OCI-LY7 (cell line): ENCODE measurements around the gene DDIT4. TPM values are rescaled to one million over a fixed set of nuclear protein-coding genes. Genes with fewer than 3 reads are reported as not detected.

ENCODE experiments used
- BruUV-seq: library from RNA; stranded (reverse); fragments of 400-500 nt; replicated peaks from 2 replicates; lab custom pipeline; 2021; lab: Mats Ljungman, UMichigan
- CTCF ChIA-PET: fragments of 300-600 bp; sonication (Branson Sonifier 250); formaldehyde crosslinking; loops from one replicate; lab custom pipeline; 2022; ENCODE audit warnings: antibody characterized with exemption; ENCODE audit not compliant: unreplicated experiment; lab: Charles Lee
- POLR2A ChIA-PET: fragments of 300-600 bp; sonication (Branson Sonifier 250); formaldehyde crosslinking; loops from one replicate; lab custom pipeline; 2022; ENCODE audit warnings: antibody characterized with exemption; lab: Charles Lee
- DNase-seq: peaks from one replicate; pipeline ENCODE4 v3.0.0-alpha.2; 2015; ENCODE audit warnings: low spot score
- H2AFZ ChIP-seq: fragments of 200-600 bp; sonication (generic), shearing (Covaris generic); 2 replicates; pipeline ENCODE4 v1.6.1; 2014; ENCODE audit warnings: mild to moderate bottlenecking, antibody characterized with exemption, low read length, moderate library complexity
- H3K27ac ChIP-seq: fragments of 200-600 bp; sonication (generic); 2 replicates; pipeline ENCODE4 v1.5.1; 2014; ENCODE audit warnings: mixed run types, low read depth, mild to moderate bottlenecking, moderate library complexity, low read length, inconsistent platforms; ENCODE audit not compliant: poor library complexity, severe bottlenecking
- H3K36me3 ChIP-seq: fragments of 200-600 bp; sonication (generic); 2 replicates; pipeline ENCODE4 v1.6.1; 2014; ENCODE audit warnings: mild to moderate bottlenecking, antibody characterized with exemption, low read length, moderate library complexity, mixed read lengths; ENCODE audit not compliant: insufficient read depth
- H3K4me1 ChIP-seq: fragments of 200-600 bp; sonication (generic); 2 replicates; pipeline ENCODE4 v1.5.1; 2014; ENCODE audit warnings: mild to moderate bottlenecking, low read length; ENCODE audit not compliant: insufficient read depth, poor library complexity, severe bottlenecking
- H3K4me2 ChIP-seq: fragments of 200-600 bp; sonication (generic); 2 replicates; pipeline ENCODE4 v1.6.1; 2014; ENCODE audit warnings: mild to moderate bottlenecking, low read length
- H3K4me3 ChIP-seq: fragments of 200-600 bp; sonication (generic); 2 replicates; pipeline ENCODE4 v1.5.1; 2014; ENCODE audit warnings: mild to moderate bottlenecking, low read depth, low read length; ENCODE audit not compliant: poor library complexity, severe bottlenecking
- H3K79me2 ChIP-seq: fragments of 200-600 bp; sonication (generic); 2 replicates; pipeline ENCODE4 v1.6.1; 2016; ENCODE audit warnings: low read depth, mild to moderate bottlenecking, low read length, moderate library complexity, mixed read lengths; ENCODE audit not compliant: insufficient read depth
- H3K9me2 ChIP-seq: fragments of 200-600 bp; sonication (generic); 2 replicates; pipeline ENCODE4 v1.6.1; 2016; ENCODE audit warnings: mild to moderate bottlenecking, low read length, mixed read lengths; ENCODE audit not compliant: insufficient read depth
- H3K9me3 ChIP-seq: fragments of 200-600 bp; sonication (generic); 2 replicates; pipeline ENCODE4 v1.6.1; 2014; ENCODE audit warnings: mild to moderate bottlenecking, mixed run types, low read length, mixed read lengths
- H4K20me1 ChIP-seq: fragments of 200-600 bp; sonication (generic); 2 replicates; pipeline ENCODE4 v1.6.1; 2014; ENCODE audit warnings: mild to moderate bottlenecking, antibody characterized with exemption, low read length, moderate library complexity, mixed read lengths; ENCODE audit not compliant: insufficient read depth
- CTCF ChIP-seq: fragments of 200-600 bp; sonication (generic); conservative IDR thresholded peaks from 2 replicates; pipeline ENCODE4 v1.5.1; 2014; ENCODE audit warnings: mild to moderate bottlenecking, antibody characterized with exemption, low read length, moderate library complexity, mixed read lengths
- EZH2phosphoT487 ChIP-seq: fragments of 200-600 bp; sonication (generic); IDR thresholded peaks from 2 replicates; pipeline ENCODE4 v1.6.1; 2018; ENCODE audit warnings: low read depth, borderline replicate concordance, mild to moderate bottlenecking, mixed run types, antibody characterized with exemption, low read length, moderate library complexity, mixed read lengths
- intact Hi-C: fragments of 100-400 bp; cut with micrococcal nuclease; formaldehyde crosslinking; loops from one replicate; pipeline ENCODE4 v1.10.0; 2022; ENCODE audit not compliant: unreplicated experiment
- total RNA-seq, 2 experiments: library from RNA; depleted of rRNA in 1 of 2; stranded (reverse); fragments of >200 nt in 1 of 2; shearing (Covaris generic) in 1 of 2; gene quantifications; 2 replicates each; pipeline ENCODE4 v1.2.3, GENCODE V29; 2014 to 2022

The DDIT4 gene
- total RNA-seq, 2 experiments from 2014 or later: 91.8 to 102 TPM

GRCh38 chr10:72263613-72264241 lies 10.0 kb upstream of the DDIT4 start:
- no peak for TF ChIP-seq CTCF
- no peak for TF ChIP-seq EZH2phosphoT487
- intact Hi-C loops: loop anchor here (1.0 kb wide), 1 partner anchor 10 kb away; the partner anchor contains the start of gene DDIT4
- Histone ChIP-seq H3K4me1 (peaks cover 82% of the 10 kb centered on the region), H3K27ac (peak overlapping the region; percentile 51), H3K36me3 (no peaks in the 10 kb centered on the region), H3K79me2 (no peaks in the 10 kb centered on the region), H4K20me1 (no peaks in the 10 kb centered on the region), H3K4me3 (peak overlapping the region; percentile 3), H2AFZ (no peak overlapping the region; the same call in 1 of the 2 replicates), H3K9me2 (no peaks in the 10 kb centered on the region), H3K4me2 (peak overlapping the region; percentile 55), H3K9me3 (no peaks in the 10 kb centered on the region)
- ChIA-PET POLR2A (interaction anchor here (0.6 to 2.3 kb wide), 7 partner anchors 10 to 831 kb away, joined by 3 to 10 read pairs (median 4); partner anchors contain the start of gene DDIT4), CTCF (interaction anchor here (0.7 to 0.9 kb wide), 2 partner anchors 10 to 14 kb away, joined by 3 read pairs; no protein-coding TSS in a partner anchor)
- peak; percentile 93 for DNase-seq
- no TSS peak for BruUV-seq

- Histone ChIP-seq H3K9me3 (no peaks in the 10 kb centered on the region), H3K27ac (no peak overlapping the region), H3K4me2 (no peak overlapping the region), H3K79me2 (no peaks in the 10 kb centered on the region), H4K20me1 (no peaks in the 10 kb centered on the region), H3K36me3 (no peaks in the 10 kb centered on the region), H3K4me3 (no peak overlapping the region), H3K9me2 (no peaks in the 10 kb centered on the region), H2AFZ (no peak overlapping the region), H3K4me1 (peaks cover 74% of the 10 kb centered on the region)
- POLR2A ChIA-PET: interaction anchor here (0.6 to 2.3 kb wide), 7 partner anchors 10 to 831 kb away, joined by 3 to 10 read pairs (median 4); partner anchors contain the start of gene DDIT4
- no TSS peak for BruUV-seq
- intact Hi-C loops: no loop called here
- CTCF ChIA-PET: interaction anchor here (0.9 kb wide), 1 partner anchor 13 kb away, joined by 3 read pairs; no protein-coding TSS in a partner anchor
- no peak for DNase-seq
- TF ChIP-seq EZH2phosphoT487 (no peak), CTCF (no peak)
These were observed 9.2 kb upstream of the DDIT4 start for GRCh38 chr10:72264536-72264935.

- BruUV-seq: no TSS peak
- Histone ChIP-seq H3K36me3 (no peaks in the 10 kb centered on the region), H3K4me1 (peaks cover 64% of the 10 kb centered on the region), H3K4me3 (no peak overlapping the region), H3K9me2 (no peaks in the 10 kb centered on the region), H2AFZ (peak overlapping the region; percentile 3; the same call in 1 of the 2 replicates), H3K79me2 (no peaks in the 10 kb centered on the region), H3K4me2 (no peak overlapping the region), H3K27ac (no peak overlapping the region), H3K9me3 (no peaks in the 10 kb centered on the region), H4K20me1 (no peaks in the 10 kb centered on the region)
- ChIA-PET CTCF (no interaction called here), POLR2A (interaction anchor here (0.5 to 1.1 kb wide), 6 partner anchors 9 to 441 kb away, joined by 3 to 5 read pairs (median 3); no protein-coding TSS in a partner anchor)
- no peak for TF ChIP-seq EZH2phosphoT487
- TF ChIP-seq CTCF: no peak
- no peak for DNase-seq
- intact Hi-C loops: no loop called here
These were observed 8.2 kb upstream of the DDIT4 start for GRCh38 chr10:72265508-72265907.
